ENCODE data around the gene FBLN2. TPM values are rescaled to one million over a fixed set of nuclear protein-coding genes. Genes with fewer than 3 reads are reported as not detected.

Gene FBLN2
- total RNA-seq, 1 experiment from 2014 or later = 0.39 TPM

GRCh38 chr3:13572926-13573623, 24.1 kb downstream of the FBLN2 start:
- H3K36me3 ChIP-seq (ENCODE audit: control insufficient read depth in 1 of 2, insufficient read depth in 2 of 2, low read length in 2 of 2) = no peaks in the 10 kb centered on the region
- H3K27ac ChIP-seq (ENCODE audit: low read depth, low read length) = no peak overlapping the region
- peaks cover 0 to 6% of the 10 kb centered on the region in 2 experiments; a peak in 1 of 4 replicates for H3K4me1 ChIP-seq (ENCODE audit: control insufficient read depth in 1 of 2, insufficient read depth in 2 of 2, low read length in 2 of 2)
- ATAC-seq (no peak), DNase-seq (ENCODE audit: low read depth, low spot score) (no peak)
- H3K9me2 ChIP-seq (ENCODE audit: insufficient read depth) = no peaks in the 10 kb centered on the region
- H4K20me1 ChIP-seq (ENCODE audit: insufficient read depth) = no peaks in the 10 kb centered on the region
- no peak overlapping the region for H3K4me2 ChIP-seq (ENCODE audit: low read length)
- no TSS peak for BruUV-seq (replicated peaks)
- ChIA-PET CTCF (no interaction called here), RAD21 (ENCODE audit: low non-redundant PET in 1 of 2, low total read pairs in 2 of 2, uncharacterized antibody in 2 of 2, unreplicated experiment in 2 of 2) (no interaction called here), POLR2A (no interaction called here)
- no peaks in the 10 kb centered on the region for H3K9me3 ChIP-seq (ENCODE audit: control insufficient read depth in 1 of 2, insufficient read depth in 1 of 2, low read depth in 1 of 2, low read length in 2 of 2)
- no peaks in the 10 kb centered on the region for H3K27me3 ChIP-seq (ENCODE audit: insufficient read depth, low read length)
- no peak overlapping the region for H3K9ac ChIP-seq (ENCODE audit: low read length)
- no peak overlapping the region for H2AFZ ChIP-seq (ENCODE audit: low read depth, low read length, poor library complexity, severe bottlenecking)
- intact Hi-C loops (cut with micrococcal nuclease) = no loop called here
- no peak overlapping the region for H3K4me3 ChIP-seq (replicated peaks in 1 of 2; ENCODE audit: low read depth in 1 of 2, low read length in 2 of 2)
- no peaks in the 10 kb centered on the region for H3K79me2 ChIP-seq (ENCODE audit: insufficient read depth, low read length)
- TF ChIP-seq SIN3A (IDR thresholded peaks at IDR 0.05; ENCODE audit: low read depth) (no peak), RAD21 (IDR thresholded peaks at IDR 0.05; ENCODE audit: low read depth) (no peak)

- POLR2A ChIA-PET = no interaction called here
- no peaks in the 10 kb centered on the region for H3K9me2 ChIP-seq (ENCODE audit: insufficient read depth)
- no peak overlapping the region for H2AFZ ChIP-seq (ENCODE audit: low read depth, low read length, poor library complexity, severe bottlenecking)
- H3K4me3 ChIP-seq (replicated peaks in 1 of 2; ENCODE audit: low read depth in 1 of 2, low read length in 2 of 2) = no peak overlapping the region
- H3K27ac ChIP-seq (ENCODE audit: low read depth, low read length) = no peak overlapping the region
- CTCF ChIA-PET = no interaction called here
- no peaks in the 10 kb centered on the region for H3K36me3 ChIP-seq (ENCODE audit: control insufficient read depth in 1 of 2, insufficient read depth in 2 of 2, low read length in 2 of 2)
- H3K9me3 ChIP-seq (ENCODE audit: control insufficient read depth in 1 of 2, insufficient read depth in 1 of 2, low read depth in 1 of 2, low read length in 2 of 2) = no peaks in the 10 kb centered on the region
- ATAC-seq (no peak), DNase-seq (ENCODE audit: low read depth, low spot score) (no peak)
- no peak for TF ChIP-seq EGR1 (IDR thresholded peaks at IDR 0.05; ENCODE audit: low read depth)
- intact Hi-C loops (cut with micrococcal nuclease) = no loop called here
- H3K27me3 ChIP-seq (ENCODE audit: insufficient read depth, low read length) = no peaks in the 10 kb centered on the region
- H4K20me1 ChIP-seq (ENCODE audit: insufficient read depth) = no peaks in the 10 kb centered on the region
- RAD21 ChIA-PET (ENCODE audit: low non-redundant PET in 1 of 2, low total read pairs in 2 of 2, uncharacterized antibody in 2 of 2, unreplicated experiment in 2 of 2) = no interaction called here
- H3K4me1 ChIP-seq (ENCODE audit: control insufficient read depth in 1 of 2, insufficient read depth in 2 of 2, low read length in 2 of 2) = peaks cover 0 to 6% of the 10 kb centered on the region in 2 experiments; a peak in 1 of 4 replicates
- H3K4me2 ChIP-seq (ENCODE audit: low read length) = no peak overlapping the region
- no peaks in the 10 kb centered on the region for H3K79me2 ChIP-seq (ENCODE audit: insufficient read depth, low read length)
- no peak overlapping the region for H3K9ac ChIP-seq (ENCODE audit: low read length)
- BruUV-seq (replicated peaks) = no TSS peak
These were observed 25.3 kb downstream of the FBLN2 start for GRCh38 chr3:13574083-13574797.

Data from HCT116 (cell line).